ENCODE data around the gene GRB10.

GRB10 gene

GRCh38 chr7:50782375-50783208, at the start of gene GRB10:
Gene GRB10, minus strand, starts transcription at chr7:50782896. Its CDS starts 50,574 bp downstream, at chr7:50732322.
- peak; percentile 84 for DNase-seq (ENCODE audit: low spot score)

- DNase-seq (ENCODE audit: low spot score), result no peak
These were observed 46.1 kb upstream of the GRB10 start for GRCh38 chr7:50828801-50829200.

- DNase-seq (ENCODE audit: low spot score), result no peak
These were observed 45.4 kb upstream of the GRB10 start for GRCh38 chr7:50828116-50828515.

GRCh38 chr7:50827281-50827680, 44.6 kb upstream of the GRB10 start:
- DNase-seq (ENCODE audit: low spot score), result no peak

GRCh38 chr7:50826371-50827172, 43.9 kb upstream of the GRB10 start:
- DNase-seq (ENCODE audit: low spot score), result peak; percentile 71

GRCh38 chr7:50825465-50825864, 42.8 kb upstream of the GRB10 start:
- no peak for DNase-seq (ENCODE audit: low spot score)

- DNase-seq (ENCODE audit: low spot score), result no peak
These were observed 42.2 kb upstream of the GRB10 start for GRCh38 chr7:50824882-50825281.

GRCh38 chr7:50822706-50823105, 40.0 kb upstream of the GRB10 start:
- DNase-seq (ENCODE audit: low spot score), result peak; percentile 20

GRCh38 chr7:50822110-50822509, 39.4 kb upstream of the GRB10 start:
- DNase-seq (ENCODE audit: low spot score), result no peak

- DNase-seq (ENCODE audit: low spot score), result no peak
These were observed 38.8 kb upstream of the GRB10 start for GRCh38 chr7:50821457-50822008.

GRCh38 chr7:50818324-50818723, 35.6 kb upstream of the GRB10 start:
- DNase-seq (ENCODE audit: low spot score), result no peak

GRCh38 chr7:50817561-50817960, 34.9 kb upstream of the GRB10 start:
- DNase-seq (ENCODE audit: low spot score), result no peak

GRCh38 chr7:50815138-50815537, 32.4 kb upstream of the GRB10 start:
- DNase-seq (ENCODE audit: low spot score), result no peak

- no peak for DNase-seq (ENCODE audit: low spot score)
These were observed 31.5 kb upstream of the GRB10 start for GRCh38 chr7:50814166-50814565.

- peak; percentile 92 for DNase-seq (ENCODE audit: low spot score)
These were observed 30.3 kb upstream of the GRB10 start for GRCh38 chr7:50812841-50813475.

- DNase-seq (ENCODE audit: low spot score), result no peak
These were observed 29.4 kb upstream of the GRB10 start for GRCh38 chr7:50812094-50812493.

GRCh38 chr7:50808282-50808888, 25.7 kb upstream of the GRB10 start:
- DNase-seq (ENCODE audit: low spot score), result no peak

GRCh38 chr7:50807026-50807730, 24.5 kb upstream of the GRB10 start:
- peak; percentile 29 for DNase-seq (ENCODE audit: low spot score)

GRCh38 chr7:50806143-50806542, 23.4 kb upstream of the GRB10 start:
- DNase-seq (ENCODE audit: low spot score), result no peak

GRCh38 chr7:50805447-50806125, 22.9 kb upstream of the GRB10 start:
- DNase-seq (ENCODE audit: low spot score), result no peak
